ENCODE measurements around the gene KIAA0825.

KIAA0825 gene

DNA sequence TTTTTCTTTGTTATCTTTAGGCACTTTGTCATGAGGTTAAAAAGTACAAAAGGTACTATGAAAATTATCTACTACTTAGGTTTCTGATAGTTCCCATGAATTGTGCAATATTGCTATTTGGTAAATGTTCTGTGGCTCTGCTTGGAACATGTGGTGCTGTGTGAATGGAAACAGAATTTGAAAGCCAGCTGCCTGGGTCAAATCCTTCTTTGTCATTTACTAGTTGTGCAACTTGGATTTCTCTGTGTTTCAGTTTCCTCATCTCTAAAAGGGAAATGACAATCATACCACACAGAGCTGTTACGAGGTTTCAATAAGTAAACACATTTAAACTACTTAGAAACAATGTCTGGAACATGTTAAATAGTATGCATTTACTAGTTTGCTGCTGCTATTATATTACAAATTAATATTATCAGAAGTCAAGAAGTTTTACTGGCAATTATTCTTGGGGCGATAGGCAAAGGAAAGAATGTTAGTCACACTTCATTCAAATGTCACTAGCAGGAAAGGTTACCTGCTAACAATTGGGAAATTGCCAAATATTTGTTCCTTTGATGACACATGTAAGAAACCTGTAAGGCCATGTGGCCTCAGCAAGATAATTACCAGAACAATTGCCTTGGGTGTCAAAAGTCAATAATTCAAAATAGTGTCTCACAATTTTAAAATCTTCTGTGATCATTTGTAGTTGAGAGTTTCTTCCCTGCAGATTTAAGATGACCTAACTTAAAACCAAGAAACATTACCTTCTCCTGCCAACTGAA lies 184.8 kb downstream of the KIAA0825 start:
- DNase-seq: no peak

- no peak for DNase-seq
These were observed 185.9 kb downstream of the KIAA0825 start for GRCh38 chr5:94432499-94432898.

DNA sequence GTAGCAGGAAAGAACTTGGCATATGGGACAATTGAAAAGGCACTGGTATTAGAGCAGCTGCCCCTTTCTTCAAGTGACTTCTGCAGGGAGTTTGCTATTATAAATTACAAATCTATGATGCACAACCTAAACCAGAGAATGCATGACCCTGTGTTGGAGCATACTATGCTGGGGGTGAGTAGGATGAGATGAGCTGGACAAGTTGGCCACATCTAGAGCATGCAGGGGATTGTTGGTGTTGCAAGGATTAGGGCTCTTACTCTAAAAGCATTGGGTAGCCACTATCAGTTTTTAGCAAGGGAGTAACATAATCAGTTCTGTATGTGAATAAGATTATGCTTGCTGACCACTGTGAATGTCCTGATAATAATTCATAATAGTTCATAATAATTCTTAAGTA lies 186.7 kb downstream of the KIAA0825 start:
- DNase-seq: no peak

- DNase-seq: no peak
These were observed 188.8 kb downstream of the KIAA0825 start for GRCh38 chr5:94429566-94429965.

DNA sequence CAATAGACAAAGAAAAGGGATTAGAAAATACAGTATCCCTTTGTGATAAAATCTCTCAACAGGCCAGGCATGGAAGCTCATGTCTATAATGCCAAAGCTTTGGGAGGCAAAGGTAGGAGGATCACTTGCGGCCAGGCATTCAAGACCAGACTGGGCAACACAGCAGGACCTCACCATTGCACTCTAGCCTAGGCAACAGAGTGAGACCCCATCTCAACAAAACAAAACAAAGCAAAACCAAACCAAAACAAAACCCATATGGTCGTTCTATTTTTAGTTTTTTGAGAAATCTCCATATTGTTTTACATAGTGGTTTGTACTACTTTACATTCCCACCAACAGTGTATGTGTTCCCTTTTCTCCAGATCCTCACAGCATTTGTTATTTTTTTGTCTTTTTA lies 193.0 kb downstream of the KIAA0825 start:
- no peak for DNase-seq

- no peak for DNase-seq
These were observed 195.0 kb downstream of the KIAA0825 start for GRCh38 chr5:94423411-94423810.

DNA sequence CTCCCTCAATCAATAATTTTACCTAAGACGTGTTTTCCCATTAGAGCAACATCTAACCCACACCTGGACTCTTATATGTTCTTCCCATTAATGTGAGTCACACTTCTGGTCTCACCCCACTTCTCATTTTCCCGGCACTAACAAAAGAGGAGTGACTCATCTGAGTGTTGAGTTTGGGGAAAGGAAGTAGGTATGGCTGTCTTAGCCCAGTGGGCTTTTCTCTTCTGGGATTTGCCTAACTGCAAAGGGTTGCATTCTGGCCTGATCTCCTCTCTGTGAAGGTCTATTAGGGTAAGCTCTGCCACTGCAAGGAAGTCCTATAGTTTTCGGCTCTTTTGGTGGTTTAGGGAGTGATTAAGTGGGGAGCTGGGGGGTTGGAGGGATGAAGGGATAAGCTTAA lies 195.6 kb downstream of the KIAA0825 start:
- DNase-seq: no peak

DNA sequence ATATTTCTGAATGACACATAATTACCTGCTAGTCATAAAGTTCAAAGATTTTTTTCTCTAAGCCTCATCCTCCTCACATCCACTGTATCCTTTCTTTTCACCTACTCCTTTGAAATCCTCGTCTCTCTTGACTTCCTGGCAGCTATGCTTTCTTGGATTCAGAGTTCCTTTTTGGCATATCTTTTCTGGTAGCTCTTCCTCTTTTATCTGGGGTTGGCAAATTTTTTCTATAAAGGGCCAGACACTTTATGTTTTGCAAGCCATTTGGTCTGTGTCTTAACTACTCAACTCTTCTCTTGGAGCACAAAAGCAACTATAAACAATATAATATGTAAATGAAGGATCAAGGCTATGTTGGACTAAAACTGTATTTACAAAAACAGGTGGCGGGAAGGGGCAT lies 197.5 kb downstream of the KIAA0825 start:
- no peak for DNase-seq

- DNase-seq: no peak
These were observed 202.6 kb downstream of the KIAA0825 start for GRCh38 chr5:94415798-94416197.

- DNase-seq: no peak
These were observed 209.0 kb downstream of the KIAA0825 start for GRCh38 chr5:94409440-94409839.

- no peak for DNase-seq
These were observed 211.4 kb downstream of the KIAA0825 start for GRCh38 chr5:94407023-94407422.

- no peak for DNase-seq
These were observed 214.9 kb downstream of the KIAA0825 start for GRCh38 chr5:94403483-94403882.

GRCh38 chr5:94402096-94402495 lies 216.3 kb downstream of the KIAA0825 start:
- no peak for DNase-seq

DNA sequence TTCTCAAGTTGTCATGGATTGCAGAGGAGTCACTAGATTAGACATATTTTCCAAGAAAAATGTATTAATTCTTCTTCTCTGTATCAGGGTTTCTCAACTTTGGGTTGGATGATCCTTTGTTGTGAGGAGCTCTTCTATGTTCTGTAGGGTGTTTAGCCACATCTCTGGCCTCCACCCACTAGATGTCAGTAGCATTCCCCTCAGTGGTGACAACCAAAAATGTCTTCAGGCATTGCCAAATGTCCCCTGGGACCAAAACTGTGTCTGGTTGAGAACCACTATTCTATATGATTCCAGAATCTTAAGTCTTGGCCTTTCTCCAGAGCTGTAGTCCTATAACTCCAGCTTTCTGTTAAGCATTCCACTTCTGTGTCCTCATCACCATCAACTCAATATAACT lies 220.9 kb downstream of the KIAA0825 start:
- DNase-seq: no peak

- DNase-seq: no peak
These were observed 221.7 kb downstream of the KIAA0825 start for GRCh38 chr5:94396687-94397086.

DNA sequence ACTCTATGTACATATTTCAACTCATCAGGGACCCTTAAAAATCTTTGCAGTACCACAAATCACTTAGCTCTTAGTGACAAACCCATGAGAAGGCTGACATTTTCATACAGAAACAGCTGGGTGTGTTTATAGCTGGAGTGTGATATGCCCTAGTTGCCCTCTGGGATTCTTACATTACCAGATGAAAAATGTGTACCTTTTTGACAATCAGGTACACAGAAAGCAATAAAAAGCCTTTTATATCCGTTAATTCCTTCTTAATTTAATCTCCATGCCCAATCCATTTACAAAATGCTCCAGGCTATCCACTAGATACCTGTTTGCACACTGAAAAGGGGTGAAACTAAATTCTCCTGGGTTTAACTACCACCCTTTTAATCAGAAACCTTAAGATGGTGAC lies 222.9 kb downstream of the KIAA0825 start:
- no peak for DNase-seq

GRCh38 chr5:94391996-94392395 lies 226.4 kb downstream of the KIAA0825 start:
- no peak for DNase-seq

- no peak for DNase-seq
These were observed 228.9 kb downstream of the KIAA0825 start for GRCh38 chr5:94389515-94389899.

DNA sequence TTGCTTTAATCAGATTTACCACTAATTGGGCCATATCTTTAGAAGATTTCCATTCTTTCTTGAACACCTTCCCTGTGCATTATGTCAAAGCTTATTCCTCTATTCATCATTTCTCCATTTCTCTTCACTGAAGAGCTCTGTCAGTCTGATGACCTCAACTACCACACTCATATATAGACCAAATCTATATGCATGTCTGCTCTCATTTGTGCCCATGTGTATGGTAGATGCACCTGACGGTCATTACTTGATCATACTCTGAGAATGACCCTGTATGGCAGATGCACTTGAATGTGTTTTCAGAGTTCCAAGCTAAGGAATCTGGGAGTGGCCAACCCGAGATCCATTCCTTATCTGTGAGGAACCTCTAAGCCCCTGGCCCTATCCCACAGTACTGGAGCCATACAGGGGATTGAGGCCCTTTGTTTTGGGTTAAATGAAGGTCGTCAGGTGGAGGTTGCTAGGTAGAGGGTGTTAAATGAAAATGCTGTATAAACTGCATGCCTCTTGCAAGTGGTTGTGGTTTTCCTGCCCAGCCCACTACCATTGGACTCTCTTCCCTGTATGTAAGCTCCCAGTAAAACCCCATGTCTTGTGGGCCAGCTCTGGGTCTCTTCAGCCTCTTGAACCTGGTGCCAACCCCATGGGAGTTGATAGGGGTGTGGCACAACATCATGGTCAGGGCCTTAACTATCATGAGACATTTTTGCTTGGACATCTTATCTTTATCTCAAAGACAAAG lies 229.5 kb downstream of the KIAA0825 start:
- no peak for DNase-seq

GRCh38 chr5:94385767-94386166 lies 232.6 kb downstream of the KIAA0825 start:
- DNase-seq: no peak

- DNase-seq: no peak
These were observed 240.3 kb downstream of the KIAA0825 start for GRCh38 chr5:94378062-94378461.

DNA sequence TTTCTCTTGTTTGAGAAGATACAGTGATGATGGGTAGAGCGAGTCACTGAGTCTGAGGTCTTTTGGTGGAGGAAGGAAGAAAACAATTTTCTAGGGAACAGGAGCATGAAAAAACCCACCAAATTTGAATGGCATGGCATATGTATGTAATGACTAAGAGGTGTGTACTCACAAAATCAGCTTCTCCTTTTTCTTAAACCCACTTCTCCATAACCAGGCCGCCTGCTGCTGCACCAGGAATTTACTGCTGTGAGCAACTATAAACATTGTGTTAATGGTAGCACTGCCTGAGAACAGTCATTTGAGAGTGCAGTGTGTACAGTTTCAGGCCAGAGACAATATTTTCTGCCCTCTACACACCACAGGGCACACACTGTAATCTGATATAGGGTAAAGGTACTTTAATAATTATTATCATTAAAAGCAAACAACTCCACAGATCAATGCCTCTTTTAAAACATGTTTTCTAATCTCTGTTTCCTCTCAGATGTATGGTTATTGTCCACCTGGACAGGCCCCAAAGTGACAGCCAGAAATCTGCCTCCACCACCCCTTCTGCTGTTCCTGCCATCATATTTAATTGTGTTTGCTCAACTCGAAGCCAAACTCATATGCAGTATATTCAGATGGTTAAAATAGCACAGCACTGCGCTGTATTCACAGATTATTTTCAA lies 241.6 kb downstream of the KIAA0825 start:
- DNase-seq: peak; percentile 84

DNA sequence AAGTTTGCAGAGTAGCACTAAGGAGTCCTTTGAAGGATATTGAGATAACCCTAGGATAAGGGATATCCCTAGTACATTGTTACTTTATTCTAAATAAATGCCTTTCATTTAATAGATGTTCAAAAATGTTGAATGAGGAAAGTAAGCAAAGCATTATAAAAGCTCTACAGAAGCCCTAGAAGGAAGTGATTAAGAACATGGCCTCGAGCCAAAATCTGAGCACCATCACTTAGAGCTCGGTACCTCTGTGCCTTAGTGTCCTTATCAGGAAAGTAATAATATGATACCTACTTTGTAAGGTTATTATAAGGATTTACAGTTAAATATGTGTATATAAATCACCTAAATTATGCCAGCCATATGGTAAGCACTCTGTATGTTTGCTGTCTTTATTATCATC lies 242.6 kb downstream of the KIAA0825 start:
- no peak for DNase-seq

GRCh38 chr5:94374336-94374735 lies 244.1 kb downstream of the KIAA0825 start:
- no peak for DNase-seq

Measured in NCI-H1092 treated with DMSO at 0.1 percent for 48 hours (cell line).